A549 (cell line): ENCODE results near the gene UPB1. TPM values are rescaled to one million over a fixed set of nuclear protein-coding genes. Genes with fewer than 3 reads are reported as not detected.

ENCODE experiments used
- ATAC-seq, 2 experiments: fragments of 200-7000 bp in 1 of 2; fragments of >200 bp in 1 of 2; cut with Nextera tagmentation in 1 of 2; cut with Tn5 transposase in 1 of 2; 3 replicates each; pipeline versions ENCODE4 v1.8.0 to v1.9.1; 2018 to 2020; ENCODE audit warnings: mild to moderate bottlenecking in 1 of 2, moderate library complexity in 1 of 2
- CTCF ChIA-PET: fragments of 300-600 bp; sonication (Branson Sonifier 250); formaldehyde crosslinking; extraction: SDS; loops from one replicate; lab custom pipeline; 2021; ENCODE audit warnings: antibody characterized with exemption, inconsistent platforms; lab: Yijun Ruan, JAX
- POLR2A ChIA-PET: fragments of 350-600 bp; formaldehyde crosslinking; extraction: SDS; loops from one replicate; lab custom pipeline; 2021; ENCODE audit warnings: antibody characterized with exemption, inconsistent platforms; lab: Yijun Ruan, JAX
- DNase-seq, 2 experiments: peaks; one replicate each; pipeline versions ENCODE4 v3.0.0 to v3.0.0-alpha.2; 2011 to 2016; ENCODE audit warnings: low read depth in 1 of 2, low spot score in 1 of 2
- FAIRE-seq: peaks from 2 replicates; lab custom pipeline; 2011; peaks lifted over from hg19 to GRCh38; lab: Jason Lieb, UNC
- H3K27ac ChIP-seq, 2 experiments: fragments of >200 bp; sonication (Bioruptor Twin); formaldehyde crosslinking; 3 replicates each; pipeline ENCODE4 v1.5.1; 2016 to 2017
- H3K4me1 ChIP-seq: fragments of >200 bp; sonication (Bioruptor Twin); formaldehyde crosslinking; 3 replicates; pipeline ENCODE4 v1.6.1; 2016
- H3K4me2 ChIP-seq: fragments of >200 bp; sonication (Bioruptor Twin); formaldehyde crosslinking; 3 replicates; pipeline ENCODE4 v1.6.1; 2016
- H3K4me3 ChIP-seq: fragments of >200 bp; sonication (Bioruptor Twin); formaldehyde crosslinking; 3 replicates; pipeline ENCODE4 v1.5.1; 2016
- H3K9me3 ChIP-seq: fragments of >200 bp; sonication (Bioruptor Twin); formaldehyde crosslinking; 3 replicates; pipeline ENCODE4 v1.6.1; 2016
- CEBPB ChIP-seq, 2 experiments: fragments of >200 bp in 1 of 2; sonication (Bioruptor Twin) in 1 of 2; formaldehyde crosslinking in 1 of 2; IDR thresholded peaks; 2 replicates each; pipeline ENCODE4 v1.6.1; 2012 to 2016
- CTCF ChIP-seq: fragments of >200 bp; sonication (Bioruptor Twin); formaldehyde crosslinking; IDR thresholded peaks from 3 replicates; pipeline ENCODE4 v1.5.1; 2016
- EHMT2 ChIP-seq: fragments of 200-600 bp; sonication (generic); IDR thresholded peaks from 2 replicates; pipeline ENCODE4 v1.6.1; 2016; ENCODE audit warnings: antibody characterized with exemption, low read depth, mild to moderate bottlenecking, moderate library complexity
- EP300 ChIP-seq, 2 experiments: fragments of >200 bp; sonication (Bioruptor Twin); formaldehyde crosslinking; IDR thresholded peaks; 2 replicates in 1 of 2; 3 replicates in 1 of 2; pipeline ENCODE4 v1.6.1; 2016 to 2017
- ESRRA ChIP-seq: fragments of 150-350 bp; IDR thresholded peaks from 2 replicates; pipeline ENCODE4 v1.6.1; 2014; ENCODE audit warnings: mild to moderate bottlenecking, low read length, borderline replicate concordance
- FOSB ChIP-seq: fragments of 250-450 bp; sonication (Bioruptor Pico); IDR thresholded peaks from 2 replicates; pipeline ENCODE4 v1.5.0; 2020; ENCODE audit warnings: mild to moderate bottlenecking, moderate library complexity
- FOXS1 ChIP-seq: fragments of 250-450 bp; sonication (Bioruptor Pico); IDR thresholded peaks from 2 replicates; pipeline ENCODE4 v1.5.0; 2020; ENCODE audit warnings: mild to moderate bottlenecking, moderate library complexity
- GATA3 ChIP-seq: IDR thresholded peaks from 2 replicates; pipeline ENCODE4 v1.6.1; 2012; ENCODE audit warnings: borderline replicate concordance
- HES2 ChIP-seq: fragments of >200 bp; sonication (Bioruptor Twin); formaldehyde crosslinking; IDR thresholded peaks from 2 replicates; pipeline ENCODE4 v1.6.1; 2016
- HEYL ChIP-seq: fragments of 250-450 bp; sonication (Bioruptor Pico); IDR thresholded peaks from 2 replicates; pipeline ENCODE4 v1.8.0; 2021; ENCODE audit warnings: mild to moderate bottlenecking, moderate library complexity
- HOXB5 ChIP-seq: fragments of 250-450 bp; sonication (Bioruptor Pico); IDR thresholded peaks from 2 replicates; pipeline ENCODE4 v1.5.0; 2020; ENCODE audit warnings: mild to moderate bottlenecking, moderate library complexity
- KDM5A ChIP-seq: fragments of 200-600 bp; sonication (generic); IDR thresholded peaks from 2 replicates; pipeline ENCODE4 v1.6.1; 2016; ENCODE audit warnings: antibody characterized with exemption, mild to moderate bottlenecking
- MAFK ChIP-seq: fragments of 450-650 bp; IDR thresholded peaks from 2 replicates; pipeline ENCODE4 v1.6.1; 2014; ENCODE audit not compliant: partially characterized antibody
- MAX ChIP-seq: IDR thresholded peaks from 2 replicates; pipeline ENCODE4 v1.6.1; 2012
- MYC ChIP-seq: IDR thresholded peaks from 2 replicates; pipeline ENCODE4 v1.6.1; 2012; ENCODE audit warnings: mild to moderate bottlenecking, inconsistent platforms, low read length, improper control_type of control experiment, borderline replicate concordance
- NFE2L2 ChIP-seq: fragments of 150-350 bp; conservative IDR thresholded peaks from 2 replicates; pipeline ENCODE4 v1.6.1; 2014; ENCODE audit warnings: low read length
- NPAS2 ChIP-seq: fragments of 250-450 bp; sonication (Bioruptor Pico); IDR thresholded peaks from 2 replicates; pipeline ENCODE4 v1.8.0; 2022; ENCODE audit warnings: mild to moderate bottlenecking, moderate library complexity, borderline replicate concordance
- PHF8 ChIP-seq: fragments of 200-600 bp; sonication (generic); IDR thresholded peaks from 2 replicates; pipeline ENCODE4 v1.6.1; 2016; ENCODE audit warnings: low read depth, mild to moderate bottlenecking, antibody characterized with exemption, moderate library complexity, borderline replicate concordance
- POLR2AphosphoS2 ChIP-seq: conservative IDR thresholded peaks from 2 replicates; pipeline ENCODE4 v1.6.1; 2012; ENCODE audit warnings: low read length, improper control_type of control experiment, inconsistent platforms
- RAD21 ChIP-seq, 2 experiments: fragments of >200 bp in 1 of 2; sonication (Bioruptor Twin) in 1 of 2; formaldehyde crosslinking in 1 of 2; IDR thresholded peaks in 1 of 2; conservative IDR thresholded peaks in 1 of 2; 2 replicates in 1 of 2; 3 replicates in 1 of 2; pipeline ENCODE4 v1.6.1; 2012 to 2018; ENCODE audit warnings: inconsistent platforms in 1 of 2
- RARB ChIP-seq: fragments of 250-450 bp; sonication (Bioruptor Pico); IDR thresholded peaks from 2 replicates; pipeline ENCODE4 v1.8.0; 2021; ENCODE audit warnings: mild to moderate bottlenecking, moderate library complexity
- RFX5 ChIP-seq: fragments of 450-650 bp; IDR thresholded peaks from 2 replicates; pipeline ENCODE4 v1.7.1; 2014; ENCODE audit warnings: antibody characterized with exemption, mild to moderate bottlenecking, moderate library complexity
- SMC3 ChIP-seq: fragments of >200 bp; sonication (Bioruptor Twin); formaldehyde crosslinking; IDR thresholded peaks from 3 replicates; pipeline ENCODE4 v1.6.1; 2018; ENCODE audit warnings: inconsistent platforms
- TP53 ChIP-seq: fragments of 250-450 bp; sonication (Bioruptor Pico); IDR thresholded peaks from 2 replicates; pipeline ENCODE4 v1.5.0; 2021; ENCODE audit warnings: mild to moderate bottlenecking, moderate library complexity
- ZC3H11A ChIP-seq: fragments of 450-650 bp; IDR thresholded peaks from 2 replicates; pipeline ENCODE4 v1.6.1; 2014; ENCODE audit warnings: antibody characterized with exemption, mild to moderate bottlenecking
- ZNF302 ChIP-seq: fragments of 250-450 bp; sonication (Bioruptor Pico); IDR thresholded peaks from 2 replicates; pipeline ENCODE4 v1.9.0; 2021; ENCODE audit warnings: inconsistent platforms, mild to moderate bottlenecking, moderate library complexity
- WGBS: methylation state at CpG from one replicate; pipeline ENCODE4 v1.1.6; 2017; ENCODE audit errors: missing lambda C conversion rate; 5-methylcytosine and 5-hydroxymethylcytosine counted together
- polyA plus RNA-seq, 4 experiments: library from polyadenylated mRNA; depleted of rRNA in 3 of 4; stranded (reverse); fragments of >200 nt; fragmentation: RNase III in 1 of 4; extraction: RNeasy Plus Mini Kit Qiagen cat#74134 plus additional on column Dnase treatment in 1 of 4; gene quantifications; 2 replicates in 3 of 4; 3 replicates in 1 of 4; pipeline ENCODE4 v1.2.3, GENCODE V29; 2011 to 2017
- TF ChIP-seq, protein P1 (sequence below): IDR thresholded peaks from 2 replicates; pipeline ENCODE4 v1.6.1; 2012; ENCODE audit warnings: low read depth, borderline replicate concordance
- TF ChIP-seq, protein P2 (sequence below): fragments of 200-600 bp; sonication (generic); IDR thresholded peaks from 2 replicates; pipeline ENCODE4 v1.6.1; 2016; ENCODE audit warnings: antibody characterized with exemption, mild to moderate bottlenecking, moderate library complexity
- TF ChIP-seq, protein P3 (sequence below): fragments of 150-350 bp; IDR thresholded peaks from 2 replicates; pipeline ENCODE4 v1.6.1; 2014; ENCODE audit warnings: low read depth, mild to moderate bottlenecking, low read length

Gene UPB1
- polyA plus RNA-seq, 2 of the 4 experiments (the other 2 are of a cell fraction): 0.04 TPM; not detected in 1

- Histone ChIP-seq H3K4me1 (no peaks in the 10 kb centered on the region; the same call in 2 of the 3 replicates), H3K27ac (no peak overlapping the region), H3K4me2 (no peak overlapping the region), H3K4me3 (no peak overlapping the region), H3K9me3 (no peaks in the 10 kb centered on the region)
- DNase-seq (no peak), ATAC-seq (no peak), FAIRE-seq (no peak)
- ChIA-PET POLR2A (no interaction called here), CTCF (interaction anchor here (1.7 kb wide), 1 partner anchor 14 kb away, joined by 8 read pairs; no protein-coding TSS in a partner anchor)
- TF ChIP-seq, protein P1, sequence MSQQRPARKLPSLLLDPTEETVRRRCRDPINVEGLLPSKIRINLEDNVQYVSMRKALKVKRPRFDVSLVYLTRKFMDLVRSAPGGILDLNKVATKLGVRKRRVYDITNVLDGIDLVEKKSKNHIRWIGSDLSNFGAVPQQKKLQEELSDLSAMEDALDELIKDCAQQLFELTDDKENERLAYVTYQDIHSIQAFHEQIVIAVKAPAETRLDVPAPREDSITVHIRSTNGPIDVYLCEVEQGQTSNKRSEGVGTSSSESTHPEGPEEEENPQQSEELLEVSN: no peak
- TF ChIP-seq MAFK (no peak), RARB (CRISPR knock-in tag) (no peak), ZNF302 (CRISPR knock-in tag) (no peak), HES2 (no peak), MAX (no peak), RFX5 (no peak), ESRRA (no peak), MYC (no peak), GATA3 (no peak), HEYL (CRISPR knock-in tag) (no peak), NPAS2 (CRISPR knock-in tag) (no peak), EP300 (IDR thresholded peaks at IDR 0.05) (no peak), FOXS1 (no peak), EHMT2 (no peak), SMC3 (no peak), KDM5A (no peak), HOXB5 (CRISPR knock-in tag) (no peak), NFE2L2 (no peak)
- TF ChIP-seq, protein P2, sequence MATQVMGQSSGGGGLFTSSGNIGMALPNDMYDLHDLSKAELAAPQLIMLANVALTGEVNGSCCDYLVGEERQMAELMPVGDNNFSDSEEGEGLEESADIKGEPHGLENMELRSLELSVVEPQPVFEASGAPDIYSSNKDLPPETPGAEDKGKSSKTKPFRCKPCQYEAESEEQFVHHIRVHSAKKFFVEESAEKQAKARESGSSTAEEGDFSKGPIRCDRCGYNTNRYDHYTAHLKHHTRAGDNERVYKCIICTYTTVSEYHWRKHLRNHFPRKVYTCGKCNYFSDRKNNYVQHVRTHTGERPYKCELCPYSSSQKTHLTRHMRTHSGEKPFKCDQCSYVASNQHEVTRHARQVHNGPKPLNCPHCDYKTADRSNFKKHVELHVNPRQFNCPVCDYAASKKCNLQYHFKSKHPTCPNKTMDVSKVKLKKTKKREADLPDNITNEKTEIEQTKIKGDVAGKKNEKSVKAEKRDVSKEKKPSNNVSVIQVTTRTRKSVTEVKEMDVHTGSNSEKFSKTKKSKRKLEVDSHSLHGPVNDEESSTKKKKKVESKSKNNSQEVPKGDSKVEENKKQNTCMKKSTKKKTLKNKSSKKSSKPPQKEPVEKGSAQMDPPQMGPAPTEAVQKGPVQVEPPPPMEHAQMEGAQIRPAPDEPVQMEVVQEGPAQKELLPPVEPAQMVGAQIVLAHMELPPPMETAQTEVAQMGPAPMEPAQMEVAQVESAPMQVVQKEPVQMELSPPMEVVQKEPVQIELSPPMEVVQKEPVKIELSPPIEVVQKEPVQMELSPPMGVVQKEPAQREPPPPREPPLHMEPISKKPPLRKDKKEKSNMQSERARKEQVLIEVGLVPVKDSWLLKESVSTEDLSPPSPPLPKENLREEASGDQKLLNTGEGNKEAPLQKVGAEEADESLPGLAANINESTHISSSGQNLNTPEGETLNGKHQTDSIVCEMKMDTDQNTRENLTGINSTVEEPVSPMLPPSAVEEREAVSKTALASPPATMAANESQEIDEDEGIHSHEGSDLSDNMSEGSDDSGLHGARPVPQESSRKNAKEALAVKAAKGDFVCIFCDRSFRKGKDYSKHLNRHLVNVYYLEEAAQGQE: no peak
- 77% methylated on average over 4 of the region's 4 CpGs for WGBS
These were observed 40.2 kb downstream of the UPB1 start for GRCh38 chr22:24535348-24535747.

DNA sequence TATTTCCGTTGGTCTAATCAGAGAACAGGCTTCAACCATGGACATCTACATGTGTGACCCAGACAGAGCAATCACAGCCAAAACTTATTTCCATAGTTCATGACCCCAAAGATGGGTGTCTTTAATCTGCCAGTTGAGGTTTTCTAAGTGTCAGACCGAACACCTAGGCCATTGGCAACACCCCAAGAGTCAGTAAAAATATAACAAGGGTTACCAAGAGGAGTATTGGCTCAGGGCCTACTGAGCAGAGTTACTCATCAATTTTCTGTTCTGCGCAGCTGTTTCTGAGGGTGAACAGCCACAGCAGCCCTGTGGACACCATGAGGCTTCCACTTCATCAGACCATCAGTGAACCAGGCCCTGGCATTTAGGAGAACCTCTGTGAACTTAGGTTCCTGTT, 41.0 kb downstream of the UPB1 start:
- POLR2A ChIA-PET: no interaction called here
- no peak for DNase-seq

GRCh38 chr22:24540470-24540869, 45.3 kb downstream of the UPB1 start:
- FAIRE-seq (no peak), ATAC-seq (no peak), DNase-seq (no peak)
- H3K4me2 ChIP-seq: no peak overlapping the region
- no peak overlapping the region for H3K27ac ChIP-seq
- peaks cover 6% of the 10 kb centered on the region; the same call in 1 of the 3 replicates for H3K4me1 ChIP-seq
- CTCF ChIA-PET: interaction anchor here (0.9 to 1.2 kb wide), 3 partner anchors 14 to 117 kb away, joined by 3 to 4 read pairs (median 4); no protein-coding TSS in a partner anchor
- POLR2A ChIA-PET: no interaction called here
- no peaks in the 10 kb centered on the region for H3K9me3 ChIP-seq
- no peak for TF ChIP-seq ZNF302 (CRISPR knock-in tag)
- TF ChIP-seq POLR2AphosphoS2: no peak
- TF ChIP-seq TP53 (CRISPR knock-in tag): no peak
- no peak for TF ChIP-seq CTCF
- TF ChIP-seq ZC3H11A: no peak
- TF ChIP-seq, protein P3, sequence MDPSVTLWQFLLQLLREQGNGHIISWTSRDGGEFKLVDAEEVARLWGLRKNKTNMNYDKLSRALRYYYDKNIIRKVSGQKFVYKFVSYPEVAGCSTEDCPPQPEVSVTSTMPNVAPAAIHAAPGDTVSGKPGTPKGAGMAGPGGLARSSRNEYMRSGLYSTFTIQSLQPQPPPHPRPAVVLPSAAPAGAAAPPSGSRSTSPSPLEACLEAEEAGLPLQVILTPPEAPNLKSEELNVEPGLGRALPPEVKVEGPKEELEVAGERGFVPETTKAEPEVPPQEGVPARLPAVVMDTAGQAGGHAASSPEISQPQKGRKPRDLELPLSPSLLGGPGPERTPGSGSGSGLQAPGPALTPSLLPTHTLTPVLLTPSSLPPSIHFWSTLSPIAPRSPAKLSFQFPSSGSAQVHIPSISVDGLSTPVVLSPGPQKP: no peak
- TF ChIP-seq PHF8: no peak
- no peak for TF ChIP-seq FOXS1
- TF ChIP-seq RAD21 (conservative IDR thresholded peaks at IDR 0.05 in 1 of 2, IDR thresholded peaks at IDR 0.05 in 1 of 2): no peak
- WGBS: 79% methylated on average over 2 of the region's 2 CpGs
- H3K4me3 ChIP-seq: no peak overlapping the region

More for the DNA sequence above, 41.0 kb downstream of the UPB1 start:
- H3K4me2 ChIP-seq: no peak overlapping the region
- CTCF ChIA-PET: interaction anchor here (0.8 to 1.8 kb wide), 3 partner anchors 9 to 18 kb away, joined by 4 to 8 read pairs (median 5); no protein-coding TSS in a partner anchor
- H3K27ac ChIP-seq: no peak overlapping the region
- TF ChIP-seq CEBPB (IDR thresholded peaks at IDR 0.05): no peak
- no peak for TF ChIP-seq ZC3H11A
- TF ChIP-seq FOSB: no peak
- H3K9me3 ChIP-seq: no peaks in the 10 kb centered on the region
- whole genome bisulfite sequencing: 81% methylated on average over 3 of the region's 3 CpGs
- ATAC-seq (no peak), FAIRE-seq (no peak)
- no peak overlapping the region for H3K4me3 ChIP-seq
- no peaks in the 10 kb centered on the region; the same call in 2 of the 3 replicates for H3K4me1 ChIP-seq
